ENCODE results near the gene MAB21L4.

- TF ChIP-seq CTCF (conservative IDR thresholded peaks at IDR 0.05) (no peak), ZFX (IDR thresholded peaks at IDR 0.05) (no peak)
Observed at GRCh38 chr2:240865391-240865790, 30.6 kb downstream of the MAB21L4 start.

All from C4-2B (cell line).